Activated naive CD4-positive, alpha-beta T cell treated with anti-CD3 and anti-CD28 coated beads, Interleukin-2, amount 10 ng/mL, durations not matched to agents 7 days and 5 days (primary cell): ENCODE results near the gene ALOX15B.

Experiments
- CTCF ChIA-PET: fragments of 350-600 bp; sonication (Branson Sonifier 250); formaldehyde crosslinking; loops from one replicate; lab custom pipeline; 2021; ENCODE audit warnings: antibody characterized with exemption; lab: Charles Lee
- DNase-seq: peaks from one replicate; pipeline ENCODE4 v3.0.0-alpha.2; 2020
- H3K27ac Mint-ChIP-seq: one replicate; pipeline ENCODE4 v1.8.0; 2021; ENCODE audit warnings: mild to moderate bottlenecking, moderate library complexity, mixed read lengths
- H3K27me3 Mint-ChIP-seq: one replicate; pipeline ENCODE4 v1.8.0; 2021; ENCODE audit warnings: mild to moderate bottlenecking, mixed read lengths
- H3K36me3 Mint-ChIP-seq: one replicate; pipeline ENCODE4 v1.8.0; 2021; ENCODE audit warnings: mixed read lengths
- H3K4me1 Mint-ChIP-seq: one replicate; pipeline ENCODE4 v1.8.0; 2021; ENCODE audit warnings: mixed read lengths
- H3K4me3 Mint-ChIP-seq: one replicate; pipeline ENCODE4 v1.8.0; 2021; ENCODE audit warnings: mild to moderate bottlenecking, moderate library complexity, mixed read lengths
- H3K9me3 Mint-ChIP-seq: one replicate; pipeline ENCODE4 v1.8.0; 2021; ENCODE audit warnings: mixed read lengths

ALOX15B gene

GRCh38 chr17:8038954-8039610, at the start of gene ALOX15B:
TSS of gene ALOX15B (plus strand) at chr17:8039059. CDS start at chr17:8039156, 97 bp downstream.
- peak; percentile 31 for DNase-seq
- peaks cover 53% of the 10 kb centered on the region for H3K27me3 Mint-ChIP-seq
- H3K36me3 Mint-ChIP-seq: no peaks in the 10 kb centered on the region
- no peaks in the 10 kb centered on the region for H3K4me1 Mint-ChIP-seq
- no peak within 1 kb of the TSS for H3K27ac Mint-ChIP-seq
- CTCF ChIA-PET: interaction anchor here (0.7 to 1.2 kb wide), 3 partner anchors 42 to 49 kb away, joined by 3 to 4 read pairs (median 3); no protein-coding TSS in a partner anchor
- no peaks in the 10 kb centered on the region for H3K9me3 Mint-ChIP-seq
- H3K4me3 Mint-ChIP-seq: no peak within 1 kb of the TSS

GRCh38 chr17:7989781-7990655, 48.8 kb upstream of the ALOX15B start:
- Mint-ChIP-seq H3K27ac (peak overlapping the region; percentile 74), H3K9me3 (no peaks in the 10 kb centered on the region), H3K36me3 (no peaks in the 10 kb centered on the region), H3K27me3 (peaks cover 28% of the 10 kb centered on the region), H3K4me3 (peak overlapping the region; percentile 70), H3K4me1 (peaks cover 35% of the 10 kb centered on the region)
- peak; percentile 93 for DNase-seq
- CTCF ChIA-PET: interaction anchor here (0.6 to 11.6 kb wide), 40 partner anchors 8 to 246 kb away, joined by 3 to 120 read pairs (median 4); partner anchors contain the start of genes ALOXE3, CNTROB, CYB5D1 and GUCY2D

- H3K36me3 Mint-ChIP-seq: no peaks in the 10 kb centered on the region
- DNase-seq: no peak
- peaks cover 38% of the 10 kb centered on the region for H3K4me1 Mint-ChIP-seq
- peaks cover 35% of the 10 kb centered on the region for H3K27me3 Mint-ChIP-seq
- CTCF ChIA-PET: interaction anchor here (0.9 to 1.5 kb wide), 6 partner anchors 47 to 248 kb away, joined by 3 to 4 read pairs (median 4); partner anchors contain the start of gene CNTROB
- peak overlapping the region; percentile 7 for H3K4me3 Mint-ChIP-seq
- no peak overlapping the region for H3K27ac Mint-ChIP-seq
- H3K9me3 Mint-ChIP-seq: no peaks in the 10 kb centered on the region
These were observed 46.3 kb upstream of the ALOX15B start for GRCh38 chr17:7992516-7992915.

GRCh38 chr17:7992924-7993323, 45.9 kb upstream of the ALOX15B start:
- DNase-seq: peak; percentile 33
- Mint-ChIP-seq H3K4me1 (peaks cover 38% of the 10 kb centered on the region), H3K9me3 (no peaks in the 10 kb centered on the region), H3K36me3 (no peaks in the 10 kb centered on the region), H3K27me3 (peaks cover 37% of the 10 kb centered on the region), H3K4me3 (no peak overlapping the region), H3K27ac (no peak overlapping the region)
- CTCF ChIA-PET: interaction anchor here (0.9 to 1.5 kb wide), 6 partner anchors 47 to 248 kb away, joined by 3 to 4 read pairs (median 3); no protein-coding TSS in a partner anchor

- Mint-ChIP-seq H3K27me3 (peaks cover 48% of the 10 kb centered on the region), H3K27ac (no peak overlapping the region), H3K4me1 (peaks cover 33% of the 10 kb centered on the region), H3K9me3 (no peaks in the 10 kb centered on the region), H3K36me3 (no peaks in the 10 kb centered on the region), H3K4me3 (no peak overlapping the region)
- DNase-seq: no peak
- CTCF ChIA-PET: interaction anchor here (1.2 kb wide), 1 partner anchor 61 kb away, joined by 3 read pairs; no protein-coding TSS in a partner anchor
These were observed 44.8 kb upstream of the ALOX15B start for GRCh38 chr17:7993972-7994589.

GRCh38 chr17:7995724-7996123, 43.1 kb upstream of the ALOX15B start:
- Mint-ChIP-seq H3K4me3 (no peak overlapping the region), H3K27me3 (peaks cover 58% of the 10 kb centered on the region), H3K36me3 (no peaks in the 10 kb centered on the region), H3K4me1 (peaks cover 20% of the 10 kb centered on the region), H3K9me3 (no peaks in the 10 kb centered on the region), H3K27ac (no peak overlapping the region)
- CTCF ChIA-PET: interaction anchor here (2.3 kb wide), 1 partner anchor 252 kb away, joined by 10 read pairs; no protein-coding TSS in a partner anchor
- DNase-seq: no peak

GRCh38 chr17:7997186-7997585, 41.7 kb upstream of the ALOX15B start:
- H3K4me1 Mint-ChIP-seq: peaks cover 14% of the 10 kb centered on the region
- DNase-seq: peak; percentile 73
- no peaks in the 10 kb centered on the region for H3K36me3 Mint-ChIP-seq
- CTCF ChIA-PET: interaction anchor here (0.6 to 2.3 kb wide), 21 partner anchors 21 to 266 kb away, joined by 3 to 10 read pairs (median 3); partner anchors contain the start of genes KDM6B and NAA38
- H3K27me3 Mint-ChIP-seq: peaks cover 68% of the 10 kb centered on the region
- no peak overlapping the region for H3K27ac Mint-ChIP-seq
- H3K4me3 Mint-ChIP-seq: no peak overlapping the region
- no peaks in the 10 kb centered on the region for H3K9me3 Mint-ChIP-seq

GRCh38 chr17:8001976-8002720, 36.7 kb upstream of the ALOX15B start, which contains the start of gene GUCY2D:
TSS of gene GUCY2D (plus strand) at chr17:8002615. CDS start at chr17:8003048, 433 bp downstream.
- Mint-ChIP-seq H3K4me3 (peak within 1 kb of the TSS; percentile 0), H3K27me3 (peaks cover 84% of the 10 kb centered on the region), H3K4me1 (peaks cover 9% of the 10 kb centered on the region), H3K27ac (peak within 1 kb of the TSS; percentile 0), H3K9me3 (no peaks in the 10 kb centered on the region), H3K36me3 (no peaks in the 10 kb centered on the region)
- no peak for DNase-seq
- CTCF ChIA-PET: interaction anchor here (0.6 to 1.6 kb wide), 7 partner anchors 13 to 259 kb away, joined by 3 to 10 read pairs (median 5); no protein-coding TSS in a partner anchor

- peaks cover 6% of the 10 kb centered on the region for H3K4me1 Mint-ChIP-seq
- CTCF ChIA-PET: interaction anchor here (1.2 to 1.6 kb wide), 5 partner anchors 13 to 260 kb away, joined by 3 to 10 read pairs (median 5); no protein-coding TSS in a partner anchor
- H3K27me3 Mint-ChIP-seq: peaks cover 84% of the 10 kb centered on the region
- no peak for DNase-seq
- H3K9me3 Mint-ChIP-seq: no peaks in the 10 kb centered on the region
- no peak overlapping the region for H3K27ac Mint-ChIP-seq
- no peak overlapping the region for H3K4me3 Mint-ChIP-seq
- no peaks in the 10 kb centered on the region for H3K36me3 Mint-ChIP-seq
These were observed 35.9 kb upstream of the ALOX15B start for GRCh38 chr17:8002721-8003593.

- Mint-ChIP-seq H3K27me3 (peaks cover 83% of the 10 kb centered on the region), H3K36me3 (no peaks in the 10 kb centered on the region), H3K9me3 (no peaks in the 10 kb centered on the region), H3K4me1 (peaks cover 6% of the 10 kb centered on the region), H3K27ac (no peak overlapping the region), H3K4me3 (no peak overlapping the region)
- CTCF ChIA-PET: interaction anchor here (1.8 kb wide), 1 partner anchor 13 kb away, joined by 5 read pairs; no protein-coding TSS in a partner anchor
- DNase-seq: no peak
These were observed 35.2 kb upstream of the ALOX15B start for GRCh38 chr17:8003594-8004181.

GRCh38 chr17:8004899-8005298, 34.0 kb upstream of the ALOX15B start:
- Mint-ChIP-seq H3K27ac (no peak overlapping the region), H3K27me3 (peaks cover 78% of the 10 kb centered on the region), H3K4me1 (peaks cover 6% of the 10 kb centered on the region), H3K36me3 (no peaks in the 10 kb centered on the region), H3K4me3 (no peak overlapping the region), H3K9me3 (no peaks in the 10 kb centered on the region)
- CTCF ChIA-PET: interaction anchor here (0.6 to 1.8 kb wide), 5 partner anchors 12 to 140 kb away, joined by 3 to 5 read pairs (median 4); no protein-coding TSS in a partner anchor
- no peak for DNase-seq

- no peaks in the 10 kb centered on the region for H3K36me3 Mint-ChIP-seq
- DNase-seq: no peak
- peaks cover 76% of the 10 kb centered on the region for H3K27me3 Mint-ChIP-seq
- no peaks in the 10 kb centered on the region for H3K9me3 Mint-ChIP-seq
- CTCF ChIA-PET: interaction anchor here (0.6 to 1.8 kb wide), 5 partner anchors 11 to 140 kb away, joined by 3 to 5 read pairs (median 4); no protein-coding TSS in a partner anchor
- H3K27ac Mint-ChIP-seq: no peak overlapping the region
- H3K4me3 Mint-ChIP-seq: no peak overlapping the region
- H3K4me1 Mint-ChIP-seq: peaks cover 6% of the 10 kb centered on the region
These were observed 33.5 kb upstream of the ALOX15B start for GRCh38 chr17:8005357-8005756.
